GM18909 (cell line): ENCODE results near the gene ALPK3.

Source experiments
- ATAC-seq: cut with Tn5 transposase; IDR thresholded peaks from one replicate; pipeline ENCODE4 v1.9.1; 2021; ENCODE audit warnings: mild to moderate bottlenecking; ENCODE audit not compliant: unreplicated experiment, poor library complexity

The ALPK3 gene

GRCh38 chr15:84886211-84886983 lies 69.2 kb downstream of the ALPK3 start:
- ATAC-seq: no peak

GRCh38 chr15:84886984-84887299 lies 69.8 kb downstream of the ALPK3 start:
- ATAC-seq: no peak

GRCh38 chr15:84887938-84888337 lies 70.8 kb downstream of the ALPK3 start:
- no peak for ATAC-seq

- no peak for ATAC-seq
Observed at GRCh38 chr15:84888639-84889038, 71.5 kb downstream of the ALPK3 start.

DNA sequence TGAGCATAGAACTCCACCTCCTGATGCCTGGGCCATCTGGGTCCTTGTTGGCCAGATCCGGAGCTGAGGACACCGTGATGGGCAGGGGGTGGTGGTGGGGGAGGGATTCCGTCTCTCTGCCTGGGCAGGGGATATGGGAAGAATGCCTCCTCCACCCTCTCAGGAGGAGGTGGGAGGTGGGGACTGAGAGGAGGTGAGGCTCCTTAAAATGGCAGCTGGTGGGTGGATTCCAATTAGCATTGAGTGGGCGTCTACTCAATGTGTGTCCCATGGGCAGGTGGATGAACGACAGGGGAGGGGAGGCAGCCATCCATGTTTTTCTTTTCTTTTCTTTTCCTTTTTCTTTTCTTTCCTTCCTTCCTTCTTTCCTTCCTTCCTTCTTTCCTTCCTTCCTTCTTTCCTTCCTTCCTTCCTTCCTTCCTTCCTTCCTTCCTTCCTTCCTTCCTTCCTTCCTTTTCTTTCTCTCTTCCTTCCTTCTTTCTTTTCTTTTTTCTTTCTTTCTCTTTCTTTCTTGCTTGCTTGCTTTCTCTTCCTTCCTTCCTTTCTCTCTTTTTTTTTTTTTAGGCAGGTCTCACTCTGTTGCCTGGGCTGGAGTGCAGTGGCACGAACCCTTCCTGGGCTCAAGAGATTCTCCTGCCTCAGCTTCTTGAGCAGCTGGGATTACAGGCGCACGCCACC lies 72.3 kb downstream of the ALPK3 start:
- no peak for ATAC-seq

- no peak for ATAC-seq
Observed at GRCh38 chr15:84889991-84890669, 73.0 kb downstream of the ALPK3 start.

- no peak for ATAC-seq
Observed at GRCh38 chr15:84890670-84891162, 73.6 kb downstream of the ALPK3 start.

GRCh38 chr15:84891339-84891738 lies 74.2 kb downstream of the ALPK3 start:
- ATAC-seq: no peak

- ATAC-seq: no peak
Observed at GRCh38 chr15:84892786-84893307, 75.7 kb downstream of the ALPK3 start.

DNA sequence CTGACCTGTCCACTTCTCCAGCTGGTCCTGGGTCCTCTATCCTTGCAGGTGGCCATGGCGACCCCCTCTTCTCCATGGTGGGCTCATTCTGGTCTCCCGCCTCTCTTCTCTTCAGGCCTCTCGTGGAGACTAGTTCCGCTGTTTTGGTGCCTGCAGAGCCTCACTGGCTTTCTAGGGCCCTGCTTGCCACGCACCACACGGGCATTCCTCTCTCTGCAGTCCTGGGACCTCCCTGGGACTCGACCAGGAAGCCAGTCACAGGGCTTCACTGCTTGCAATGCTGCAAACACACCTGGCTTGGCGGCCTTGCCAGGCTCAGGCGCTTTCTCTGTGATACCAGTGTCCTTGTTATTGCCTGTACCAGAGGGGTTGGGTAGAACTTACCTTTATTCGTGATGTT lies 76.5 kb downstream of the ALPK3 start:
- no peak for ATAC-seq

DNA sequence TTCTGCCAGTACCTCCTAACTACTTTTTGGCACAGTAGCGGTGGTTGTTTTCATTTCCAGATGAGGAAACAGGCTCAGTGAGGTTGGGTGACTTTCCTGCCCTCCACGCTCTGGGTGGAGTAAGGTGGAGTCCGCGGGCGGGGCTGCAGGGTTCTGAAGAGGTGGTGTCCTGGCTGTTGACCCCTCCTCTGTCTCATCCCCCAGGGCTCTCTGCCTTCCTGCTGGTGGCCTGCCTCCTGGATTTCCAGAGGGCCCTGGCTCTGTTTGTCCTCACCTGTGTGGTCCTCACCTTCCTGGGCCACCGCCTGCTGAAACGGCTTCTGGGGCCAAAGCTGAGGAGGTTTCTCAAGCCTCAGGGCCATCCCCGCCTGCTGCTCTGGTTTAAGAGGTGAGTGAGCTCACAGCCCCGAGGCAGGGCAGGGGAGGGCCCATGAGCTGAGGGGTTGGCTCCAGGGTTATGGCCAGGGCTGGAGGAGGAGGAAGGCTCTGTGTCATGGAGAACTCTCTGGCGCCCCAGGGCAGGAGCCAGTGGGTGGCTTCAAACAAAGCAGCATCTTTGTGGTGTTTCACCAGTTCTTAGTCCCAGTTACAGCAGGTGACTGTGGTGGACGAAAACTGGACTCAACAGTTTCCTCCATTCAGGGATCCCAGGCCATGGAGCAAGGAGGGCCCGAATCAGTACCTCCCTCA lies 77.7 kb downstream of the ALPK3 start:
- ATAC-seq: no peak

- ATAC-seq: no peak
Observed at GRCh38 chr15:84898761-84899160, 81.6 kb downstream of the ALPK3 start.

- no peak for ATAC-seq
Observed at GRCh38 chr15:84899750-84900149, 82.6 kb downstream of the ALPK3 start.

GRCh38 chr15:84901540-84901939 lies 84.4 kb downstream of the ALPK3 start:
- ATAC-seq: no peak

DNA sequence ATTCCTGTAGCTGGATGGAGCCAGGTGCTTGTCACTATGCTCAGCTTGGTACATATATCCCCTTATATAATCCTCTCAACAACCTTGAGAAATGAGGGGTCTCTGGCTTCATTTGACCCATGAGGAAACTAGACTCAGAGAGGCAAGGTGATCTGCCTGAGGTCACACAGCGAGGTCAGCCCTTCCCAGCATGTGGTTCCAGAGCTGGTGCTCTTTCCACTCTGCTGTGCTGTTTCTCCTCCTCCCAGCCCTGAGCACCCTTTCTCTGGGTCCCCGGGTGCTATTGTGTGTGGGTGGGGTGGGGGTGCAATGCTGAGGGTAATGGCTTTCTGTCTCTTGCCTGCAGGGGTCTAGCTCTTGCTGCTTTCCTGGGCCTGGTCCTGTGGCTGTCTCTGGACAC lies 86.6 kb downstream of the ALPK3 start:
- ATAC-seq: no peak

DNA sequence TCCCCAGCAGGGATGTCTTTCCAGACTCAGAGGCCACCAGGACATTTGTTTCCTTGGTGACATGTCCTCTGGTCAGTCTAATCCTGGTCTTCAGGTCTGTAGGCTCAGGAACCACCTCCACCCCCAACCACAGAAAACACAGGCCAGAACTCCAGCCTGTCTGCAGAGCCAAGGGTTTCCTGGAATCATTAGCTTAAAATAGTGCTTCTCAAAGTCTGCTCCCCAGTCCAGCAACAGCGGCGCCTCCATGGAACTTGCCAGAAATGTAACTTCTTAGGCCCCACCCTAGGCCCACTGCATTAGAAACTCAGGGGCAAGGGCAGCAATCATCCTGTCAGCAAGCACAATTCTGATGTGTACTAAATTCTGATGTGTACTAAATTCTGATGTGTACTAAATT lies 87.3 kb downstream of the ALPK3 start:
- no peak for ATAC-seq

- no peak for ATAC-seq
Observed at GRCh38 chr15:84905016-84905916, 88.1 kb downstream of the ALPK3 start.

DNA sequence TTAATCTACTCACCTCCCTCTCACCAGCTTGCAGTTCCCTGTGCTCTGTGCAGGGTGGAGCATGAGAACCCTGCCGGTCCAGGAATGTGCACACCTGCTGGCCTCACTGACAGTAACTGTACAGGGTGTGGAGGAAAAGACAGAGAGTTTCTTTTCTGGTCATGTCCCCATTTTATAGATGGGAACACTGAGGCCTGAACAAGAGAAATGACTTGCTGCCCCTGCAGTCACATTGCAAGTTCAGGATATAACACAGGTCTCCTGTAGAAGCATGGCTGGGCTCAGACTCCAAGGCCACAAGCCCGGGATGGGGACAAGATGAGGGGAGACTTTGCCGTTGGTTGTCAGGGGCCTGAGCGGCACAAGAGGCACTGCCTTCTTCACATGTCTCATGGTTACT lies 90.6 kb downstream of the ALPK3 start:
- no peak for ATAC-seq

DNA sequence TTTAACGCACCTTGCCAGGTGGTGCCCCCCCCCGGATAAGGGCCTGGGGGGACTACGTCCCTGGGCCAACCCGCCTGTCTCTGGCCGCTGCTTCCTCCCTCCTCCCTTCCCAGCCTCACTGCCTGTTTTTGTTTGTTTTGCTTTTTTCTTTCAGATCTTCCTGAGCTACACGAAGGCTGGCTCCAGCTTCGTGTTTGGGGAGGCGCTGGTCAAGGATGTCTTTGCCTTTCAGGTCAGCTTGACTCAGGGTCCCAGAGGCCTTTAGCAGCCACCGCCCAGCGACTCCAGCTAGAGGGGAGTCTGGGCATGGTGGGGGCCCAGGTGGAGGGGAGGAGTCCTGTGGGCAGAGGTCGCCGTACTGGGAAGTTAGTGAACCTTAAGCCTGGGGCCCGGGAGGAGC lies 91.4 kb downstream of the ALPK3 start:
- no peak for ATAC-seq

DNA sequence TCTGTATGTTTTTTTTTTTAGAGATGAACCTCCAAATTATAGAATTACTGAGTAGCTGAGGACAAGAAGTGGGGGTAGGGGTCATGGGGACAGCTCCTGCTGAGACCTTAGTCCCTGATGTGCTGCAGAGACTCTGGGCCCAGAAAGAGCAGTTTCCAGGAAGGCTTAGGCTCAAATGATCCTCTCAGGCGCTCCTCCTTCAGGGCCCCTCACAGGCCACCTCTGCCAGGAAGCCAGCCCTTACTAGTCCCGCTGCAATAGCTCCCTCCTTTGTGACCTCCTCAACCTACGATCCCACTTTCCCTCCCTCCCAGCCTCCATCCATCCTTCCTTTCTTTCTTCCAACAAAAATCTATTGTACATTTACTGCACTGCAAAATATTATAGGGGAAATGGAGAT lies 91.9 kb downstream of the ALPK3 start:
- ATAC-seq: no peak
